RWPE2 (cell line): ENCODE results near the gene GSTO2.
A peak's percentile ranks its signal among the peaks of the same experiment; 100 is the strongest.

Source experiments
- ATAC-seq: fragments of 200-7000 bp; cut with Tn5 transposase; 3 replicates; pipeline ENCODE4 v1.9.1; 2021; ENCODE audit warnings: low read depth
- DNase-seq: peaks from one replicate; pipeline ENCODE4 v3.0.0-alpha.2; 2020; ENCODE audit warnings: low spot score
- H3K27ac ChIP-seq: fragments of 450-650 bp; 2 replicates; pipeline ENCODE4 v1.5.1; 2017; ENCODE audit warnings: mild to moderate bottlenecking; ENCODE audit not compliant: poor library complexity, severe bottlenecking
- H3K27me3 ChIP-seq: fragments of 250-450 bp; sonication (Bioruptor Pico); 2 replicates; pipeline ENCODE4 v1.5.1; 2021; ENCODE audit warnings: mild to moderate bottlenecking, moderate library complexity; ENCODE audit not compliant: insufficient read depth, poor library complexity, severe bottlenecking
- H3K36me3 ChIP-seq: fragments of 250-450 bp; sonication (Bioruptor Pico); 2 replicates; pipeline ENCODE4 v1.5.1; 2020; ENCODE audit warnings: low read depth, mild to moderate bottlenecking, moderate library complexity
- H3K4me1 ChIP-seq: fragments of 250-450 bp; sonication (Bioruptor Pico); 2 replicates; pipeline ENCODE4 v1.5.1; 2021; ENCODE audit warnings: mild to moderate bottlenecking, moderate library complexity; ENCODE audit not compliant: insufficient read depth, poor library complexity, severe bottlenecking
- H3K4me3 ChIP-seq: fragments of 250-450 bp; sonication (Bioruptor Pico); 2 replicates; pipeline ENCODE4 v1.5.1; 2021; ENCODE audit warnings: mild to moderate bottlenecking, moderate library complexity; ENCODE audit not compliant: severe bottlenecking
- H3K9me3 ChIP-seq: fragments of 250-450 bp; sonication (Bioruptor Pico); 2 replicates; pipeline ENCODE4 v1.5.1; 2021; ENCODE audit warnings: mild to moderate bottlenecking, moderate library complexity; ENCODE audit not compliant: severe bottlenecking
- TF ChIP-seq, protein P1 (sequence below): fragments of 450-650 bp; IDR thresholded peaks from one replicate; pipeline ENCODE4 v1.5.1; 2017; ENCODE audit warnings: mild to moderate bottlenecking, moderate library complexity; ENCODE audit not compliant: poor library complexity, severe bottlenecking

Gene GSTO2

GRCh38 chr10:104311184-104311720 lies 42.3 kb downstream of the GSTO2 start:
- Histone ChIP-seq H3K27ac (no peak overlapping the region), H3K4me1 (no peaks in the 10 kb centered on the region), H3K4me3 (no peak overlapping the region), H3K36me3 (peaks cover 52% of the 10 kb centered on the region), H3K9me3 (no peaks in the 10 kb centered on the region), H3K27me3 (no peaks in the 10 kb centered on the region)
- TF ChIP-seq, protein P1, sequence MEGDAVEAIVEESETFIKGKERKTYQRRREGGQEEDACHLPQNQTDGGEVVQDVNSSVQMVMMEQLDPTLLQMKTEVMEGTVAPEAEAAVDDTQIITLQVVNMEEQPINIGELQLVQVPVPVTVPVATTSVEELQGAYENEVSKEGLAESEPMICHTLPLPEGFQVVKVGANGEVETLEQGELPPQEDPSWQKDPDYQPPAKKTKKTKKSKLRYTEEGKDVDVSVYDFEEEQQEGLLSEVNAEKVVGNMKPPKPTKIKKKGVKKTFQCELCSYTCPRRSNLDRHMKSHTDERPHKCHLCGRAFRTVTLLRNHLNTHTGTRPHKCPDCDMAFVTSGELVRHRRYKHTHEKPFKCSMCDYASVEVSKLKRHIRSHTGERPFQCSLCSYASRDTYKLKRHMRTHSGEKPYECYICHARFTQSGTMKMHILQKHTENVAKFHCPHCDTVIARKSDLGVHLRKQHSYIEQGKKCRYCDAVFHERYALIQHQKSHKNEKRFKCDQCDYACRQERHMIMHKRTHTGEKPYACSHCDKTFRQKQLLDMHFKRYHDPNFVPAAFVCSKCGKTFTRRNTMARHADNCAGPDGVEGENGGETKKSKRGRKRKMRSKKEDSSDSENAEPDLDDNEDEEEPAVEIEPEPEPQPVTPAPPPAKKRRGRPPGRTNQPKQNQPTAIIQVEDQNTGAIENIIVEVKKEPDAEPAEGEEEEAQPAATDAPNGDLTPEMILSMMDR, result no peak
- no peak for ATAC-seq
- DNase-seq, result no peak

DNA sequence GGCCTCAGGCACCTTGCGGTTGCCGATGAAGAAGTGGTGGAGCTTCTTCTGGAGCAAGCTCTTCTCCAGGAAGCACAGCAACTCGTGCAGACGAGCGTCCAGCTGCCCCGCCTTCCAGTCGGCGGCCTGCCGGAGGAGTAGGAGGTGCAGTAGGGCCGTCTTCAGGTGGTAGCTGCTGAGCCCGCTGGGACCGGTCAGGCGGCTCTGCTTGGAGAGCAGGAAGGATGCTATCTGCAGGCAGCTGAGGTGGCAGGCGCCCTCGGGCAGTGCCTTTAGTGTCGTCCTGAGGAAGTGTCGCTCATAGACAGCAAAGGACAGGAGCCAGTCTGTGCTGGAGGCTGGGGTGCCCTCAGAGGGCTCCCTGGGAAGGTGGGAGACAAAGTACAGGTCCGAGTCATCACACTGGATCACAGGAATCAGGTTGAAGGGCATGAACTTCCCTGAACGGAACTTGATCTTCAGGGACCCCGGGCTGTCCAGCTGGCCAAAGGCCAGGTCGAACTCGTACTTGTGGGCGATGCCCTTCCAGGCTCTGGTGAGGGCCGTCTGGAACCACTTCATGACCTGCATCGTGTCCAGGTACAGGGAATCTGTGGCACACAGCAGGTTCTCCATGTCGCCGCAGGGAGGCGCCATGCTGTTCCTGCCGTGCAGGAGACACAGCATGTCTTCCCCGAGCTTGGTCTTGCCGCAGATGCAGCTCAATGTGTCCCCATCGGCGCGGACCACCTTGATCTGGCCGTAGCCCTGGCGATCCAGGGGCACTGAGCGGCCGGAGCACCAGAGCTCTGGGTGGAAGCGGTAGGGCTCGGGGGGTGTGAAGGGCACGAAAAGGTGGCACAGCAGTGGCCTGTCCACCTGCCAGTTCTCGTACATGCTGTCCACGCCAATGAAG lies 45.9 kb downstream of the GSTO2 start:
- Histone ChIP-seq H3K27ac (no peak overlapping the region), H3K9me3 (no peaks in the 10 kb centered on the region), H3K4me3 (no peak overlapping the region), H3K4me1 (peaks cover 20% of the 10 kb centered on the region), H3K36me3 (peaks cover 57% of the 10 kb centered on the region), H3K27me3 (no peaks in the 10 kb centered on the region)
- DNase-seq (no peak), ATAC-seq (no peak)
- TF ChIP-seq, protein P1, result no peak

DNA sequence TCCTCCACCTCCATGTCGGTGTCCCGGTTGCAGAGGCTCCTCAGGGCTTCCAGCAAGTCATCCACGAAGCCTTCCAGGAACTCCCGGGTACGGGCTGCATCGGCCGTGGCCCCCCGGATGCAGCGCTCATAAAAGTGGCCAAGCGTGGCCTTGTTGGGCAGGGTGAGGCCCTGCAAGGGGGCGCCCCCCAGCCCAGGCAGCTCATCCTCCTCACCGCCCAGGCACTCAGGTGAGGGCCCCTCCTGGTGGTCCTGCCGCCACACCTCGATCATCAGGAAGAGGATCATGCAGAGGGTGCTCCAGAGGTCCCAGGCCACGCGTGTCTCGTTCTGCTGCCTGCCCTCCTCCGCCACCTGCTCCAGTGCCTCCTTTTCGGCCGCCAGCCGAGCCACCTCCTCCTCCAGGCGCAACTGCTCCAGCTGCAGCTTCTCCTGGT lies 46.5 kb downstream of the GSTO2 start:
- no peak for DNase-seq
- no peak for ATAC-seq
- H3K9me3 ChIP-seq, result no peaks in the 10 kb centered on the region
- H3K27ac ChIP-seq, result no peak overlapping the region
- H3K4me3 ChIP-seq, result no peak overlapping the region
- H3K27me3 ChIP-seq, result no peaks in the 10 kb centered on the region
- TF ChIP-seq, protein P1, result no peak
- peaks cover 52% of the 10 kb centered on the region for H3K36me3 ChIP-seq
- peaks cover 27% of the 10 kb centered on the region for H3K4me1 ChIP-seq

- peaks cover 51% of the 10 kb centered on the region for H3K36me3 ChIP-seq
- TF ChIP-seq, protein P1, result no peak
- no peak for ATAC-seq
- peak overlapping the region; percentile 99 for H3K27ac ChIP-seq
- H3K4me3 ChIP-seq, result no peak overlapping the region
- H3K4me1 ChIP-seq, result peaks cover 35% of the 10 kb centered on the region
- no peaks in the 10 kb centered on the region for H3K27me3 ChIP-seq
- H3K9me3 ChIP-seq, result no peaks in the 10 kb centered on the region
- no peak for DNase-seq
These were observed 47.5 kb downstream of the GSTO2 start for GRCh38 chr10:104316321-104317099.
